ENCODE results near the gene DIRAS1. TPM values are rescaled to one million over a fixed set of nuclear protein-coding genes. Genes with fewer than 3 reads are reported as not detected.
A peak's percentile ranks its signal among the peaks of the same experiment; 100 is the strongest.

DIRAS1 gene
- total RNA-seq, 1 experiment from 2014 or later: 0.37 TPM

DNA sequence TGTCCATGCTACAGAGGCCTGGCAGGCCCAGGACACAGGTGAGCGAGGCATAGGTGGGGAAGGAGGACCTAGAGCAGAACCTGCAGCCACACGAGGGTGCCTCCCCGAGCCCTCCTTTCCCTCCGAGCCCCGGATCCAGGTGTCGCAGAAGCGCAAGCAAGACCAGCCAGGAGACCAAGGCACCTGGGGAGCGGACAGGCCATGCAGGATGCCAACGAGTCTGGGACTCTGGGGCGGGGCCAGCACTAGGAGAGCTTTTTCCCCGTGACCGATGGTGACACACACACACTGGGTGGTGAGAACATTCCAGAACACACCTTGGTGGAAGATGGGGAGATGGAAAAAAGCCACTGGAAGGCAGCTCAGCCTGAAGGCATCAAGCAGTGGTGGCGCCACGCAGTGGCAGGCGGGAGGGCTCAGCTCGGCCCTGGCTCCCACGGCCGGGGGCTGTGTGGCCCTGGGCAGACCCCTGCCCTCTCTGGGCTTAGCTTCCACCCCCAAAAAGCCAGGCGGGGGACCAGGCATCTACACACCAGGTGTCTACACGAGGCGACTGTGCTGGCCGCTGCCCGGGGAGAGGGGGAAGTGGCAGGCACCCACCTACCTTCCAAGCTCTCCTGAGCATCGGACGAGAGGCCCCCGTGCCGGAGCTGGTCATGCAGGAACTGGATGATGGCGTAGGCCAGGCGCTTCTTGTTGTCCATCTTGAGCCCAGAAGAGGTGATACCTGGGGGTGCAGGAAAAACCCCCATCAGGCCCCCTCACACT lies 47.4 kb upstream of the DIRAS1 start:
- TF ChIP-seq, protein P1, sequence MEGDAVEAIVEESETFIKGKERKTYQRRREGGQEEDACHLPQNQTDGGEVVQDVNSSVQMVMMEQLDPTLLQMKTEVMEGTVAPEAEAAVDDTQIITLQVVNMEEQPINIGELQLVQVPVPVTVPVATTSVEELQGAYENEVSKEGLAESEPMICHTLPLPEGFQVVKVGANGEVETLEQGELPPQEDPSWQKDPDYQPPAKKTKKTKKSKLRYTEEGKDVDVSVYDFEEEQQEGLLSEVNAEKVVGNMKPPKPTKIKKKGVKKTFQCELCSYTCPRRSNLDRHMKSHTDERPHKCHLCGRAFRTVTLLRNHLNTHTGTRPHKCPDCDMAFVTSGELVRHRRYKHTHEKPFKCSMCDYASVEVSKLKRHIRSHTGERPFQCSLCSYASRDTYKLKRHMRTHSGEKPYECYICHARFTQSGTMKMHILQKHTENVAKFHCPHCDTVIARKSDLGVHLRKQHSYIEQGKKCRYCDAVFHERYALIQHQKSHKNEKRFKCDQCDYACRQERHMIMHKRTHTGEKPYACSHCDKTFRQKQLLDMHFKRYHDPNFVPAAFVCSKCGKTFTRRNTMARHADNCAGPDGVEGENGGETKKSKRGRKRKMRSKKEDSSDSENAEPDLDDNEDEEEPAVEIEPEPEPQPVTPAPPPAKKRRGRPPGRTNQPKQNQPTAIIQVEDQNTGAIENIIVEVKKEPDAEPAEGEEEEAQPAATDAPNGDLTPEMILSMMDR (IDR thresholded peaks at IDR 0.05; ENCODE audit: unreplicated experiment): no peak
- CTCF ChIA-PET: interaction anchor here (1.5 to 1.6 kb wide), 2 partner anchors 19 to 121 kb away, joined by 5 to 6 read pairs; no protein-coding TSS in a partner anchor
- H3K9me3 Mint-ChIP-seq (ENCODE audit: unreplicated experiment): no peaks in the 10 kb centered on the region
- no peaks in the 10 kb centered on the region for H3K27me3 Mint-ChIP-seq (ENCODE audit: insufficient read depth, unreplicated experiment)
- no peaks in the 10 kb centered on the region for H3K4me1 Mint-ChIP-seq (ENCODE audit: insufficient read depth, unreplicated experiment)
- no TSS peak for BruUV-seq (replicated peaks)
- no peak overlapping the region for H3K27ac Mint-ChIP-seq (ENCODE audit: low read depth, unreplicated experiment)
- peaks cover 54% of the 10 kb centered on the region for H3K36me3 Mint-ChIP-seq (ENCODE audit: insufficient read depth, unreplicated experiment)
- no peak for DNase-seq (ENCODE audit: unreplicated experiment)
- POLR2A ChIA-PET: no interaction called here
- H3K4me3 Mint-ChIP-seq (ENCODE audit: unreplicated experiment): no peak overlapping the region
- intact Hi-C loops (cut with micrococcal nuclease): no loop called here

DNA sequence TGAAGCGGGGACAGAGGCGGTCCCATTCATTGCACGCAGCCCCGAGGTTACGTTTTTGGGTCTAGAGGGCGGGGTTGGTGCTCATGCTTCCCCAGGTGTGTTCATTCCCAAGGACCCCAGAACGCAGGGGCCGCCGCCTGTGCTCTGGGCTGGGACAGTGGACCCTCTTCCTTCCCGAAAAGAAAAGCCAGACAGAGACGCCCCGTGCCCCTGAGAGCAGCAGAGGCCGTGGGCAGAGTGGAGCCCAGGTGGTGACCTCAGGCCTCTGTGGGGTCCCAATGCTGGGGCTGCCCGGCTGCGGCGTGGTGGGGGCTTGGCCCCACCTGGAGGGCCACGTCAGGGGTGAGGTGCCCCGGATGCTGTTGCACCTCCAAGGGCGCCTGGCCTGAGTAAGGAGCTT lies 46.5 kb upstream of the DIRAS1 start:
- H3K36me3 Mint-ChIP-seq (ENCODE audit: insufficient read depth, unreplicated experiment): peaks cover 61% of the 10 kb centered on the region
- intact Hi-C loops (cut with micrococcal nuclease): no loop called here
- peak overlapping the region; percentile 35 for H3K27ac Mint-ChIP-seq (ENCODE audit: low read depth, unreplicated experiment)
- no peaks in the 10 kb centered on the region for H3K27me3 Mint-ChIP-seq (ENCODE audit: insufficient read depth, unreplicated experiment)
- no peaks in the 10 kb centered on the region for H3K9me3 Mint-ChIP-seq (ENCODE audit: unreplicated experiment)
- POLR2A ChIA-PET: interaction anchor here (1.0 kb wide), 1 partner anchor 234 kb away, joined by 3 read pairs; no protein-coding TSS in a partner anchor
- no peak for DNase-seq (ENCODE audit: unreplicated experiment)
- no peaks in the 10 kb centered on the region for H3K4me1 Mint-ChIP-seq (ENCODE audit: insufficient read depth, unreplicated experiment)
- TF ChIP-seq, protein P1 (IDR thresholded peaks at IDR 0.05; ENCODE audit: unreplicated experiment): no peak
- H3K4me3 Mint-ChIP-seq (ENCODE audit: unreplicated experiment): no peak overlapping the region
- no TSS peak for BruUV-seq (replicated peaks)
- CTCF ChIA-PET: interaction anchor here (1.5 kb wide), 1 partner anchor 120 kb away, joined by 6 read pairs; no protein-coding TSS in a partner anchor

DNA sequence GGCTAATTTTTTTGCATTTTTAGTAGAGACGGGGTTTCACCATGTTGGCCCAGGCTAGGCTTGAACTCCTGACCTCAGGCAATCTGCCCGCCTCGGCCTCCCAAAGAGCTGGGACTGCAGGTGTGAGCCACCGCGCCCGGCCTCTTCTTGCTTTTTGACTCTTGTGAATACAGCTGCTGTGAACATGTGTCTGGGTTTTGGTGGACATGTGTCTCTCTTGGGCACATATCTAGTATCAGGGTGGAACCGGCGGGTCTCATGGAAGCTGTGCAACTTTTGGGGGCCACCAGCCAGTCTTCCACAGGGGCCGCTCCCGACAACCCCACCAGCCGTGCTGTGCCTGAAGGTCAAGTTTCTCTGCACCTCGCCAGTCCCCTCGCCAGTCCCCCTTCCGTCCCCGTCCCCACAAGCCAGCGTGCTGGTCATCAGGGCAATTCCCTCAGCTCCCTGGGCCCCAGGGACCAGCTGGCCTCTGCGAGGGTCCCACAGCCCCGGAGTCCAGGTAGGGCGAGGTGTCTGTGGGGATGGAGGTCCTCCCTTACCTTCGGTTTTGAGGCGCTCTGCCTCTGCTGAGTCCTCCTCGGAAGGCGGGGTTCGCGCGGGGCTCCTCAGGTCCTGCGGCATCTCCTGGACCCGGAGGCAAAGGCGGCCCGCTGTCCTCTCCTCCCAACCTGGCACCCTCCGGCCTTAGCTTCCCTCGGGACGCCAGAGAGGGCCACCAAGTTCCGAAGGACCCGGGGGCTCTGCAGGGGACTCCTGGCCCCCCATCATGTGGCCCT lies 45.6 kb upstream of the DIRAS1 start:
- BruUV-seq (replicated peaks): no TSS peak
- no peak for DNase-seq (ENCODE audit: unreplicated experiment)
- H3K4me1 Mint-ChIP-seq (ENCODE audit: insufficient read depth, unreplicated experiment): no peaks in the 10 kb centered on the region
- peaks cover 67% of the 10 kb centered on the region for H3K36me3 Mint-ChIP-seq (ENCODE audit: insufficient read depth, unreplicated experiment)
- H3K4me3 Mint-ChIP-seq (ENCODE audit: unreplicated experiment): no peak overlapping the region
- H3K27me3 Mint-ChIP-seq (ENCODE audit: insufficient read depth, unreplicated experiment): no peaks in the 10 kb centered on the region
- TF ChIP-seq, protein P1 (IDR thresholded peaks at IDR 0.05; ENCODE audit: unreplicated experiment): no peak
- intact Hi-C loops (cut with micrococcal nuclease): no loop called here
- CTCF ChIA-PET: interaction anchor here (0.6 kb wide), 1 partner anchor 614 kb away, joined by 3 read pairs; no protein-coding TSS in a partner anchor
- POLR2A ChIA-PET: interaction anchor here (1.0 kb wide), 1 partner anchor 233 kb away, joined by 3 read pairs; no protein-coding TSS in a partner anchor
- no peak overlapping the region for H3K27ac Mint-ChIP-seq (ENCODE audit: low read depth, unreplicated experiment)
- H3K9me3 Mint-ChIP-seq (ENCODE audit: unreplicated experiment): no peaks in the 10 kb centered on the region

DNA sequence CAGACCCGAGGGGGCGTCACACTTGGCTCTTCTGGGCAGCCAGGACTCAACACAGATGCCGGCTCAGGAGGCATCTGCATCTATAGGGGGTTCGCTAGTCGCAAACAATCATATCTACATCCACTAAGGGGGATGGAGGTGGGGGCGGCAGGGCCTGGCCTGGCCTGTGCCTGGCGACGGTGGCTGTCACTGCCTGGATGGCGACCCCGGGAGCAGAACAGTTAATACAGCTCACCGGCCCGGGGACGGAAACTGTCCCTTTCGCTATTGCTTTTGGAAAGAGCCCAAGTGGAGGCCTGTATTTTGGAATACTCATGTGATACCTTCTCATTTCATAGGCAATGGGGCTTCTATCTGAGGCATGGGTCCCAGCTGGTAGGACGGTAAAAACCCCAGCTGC lies 44.2 kb upstream of the DIRAS1 start:
- Mint-ChIP-seq H3K27me3 (ENCODE audit: insufficient read depth, unreplicated experiment) (no peaks in the 10 kb centered on the region), H3K4me1 (ENCODE audit: insufficient read depth, unreplicated experiment) (no peaks in the 10 kb centered on the region), H3K9me3 (ENCODE audit: unreplicated experiment) (no peaks in the 10 kb centered on the region), H3K4me3 (ENCODE audit: unreplicated experiment) (no peak overlapping the region), H3K27ac (ENCODE audit: low read depth, unreplicated experiment) (no peak overlapping the region), H3K36me3 (ENCODE audit: insufficient read depth, unreplicated experiment) (peaks cover 74% of the 10 kb centered on the region)
- ChIA-PET CTCF (interaction anchor here (0.6 kb wide), 1 partner anchor 791 kb away, joined by 3 read pairs; no protein-coding TSS in a partner anchor), POLR2A (interaction anchor here (0.8 kb wide), 1 partner anchor 25 kb away, joined by 3 read pairs; the partner anchor contains the start of gene SLC39A3)
- intact Hi-C loops (cut with micrococcal nuclease): no loop called here
- TF ChIP-seq, protein P1 (IDR thresholded peaks at IDR 0.05; ENCODE audit: unreplicated experiment): no peak
- no TSS peak for BruUV-seq (replicated peaks)
- DNase-seq (ENCODE audit: unreplicated experiment): no peak
